ENCODE data around the gene GNAZ.

GNAZ gene

DNA sequence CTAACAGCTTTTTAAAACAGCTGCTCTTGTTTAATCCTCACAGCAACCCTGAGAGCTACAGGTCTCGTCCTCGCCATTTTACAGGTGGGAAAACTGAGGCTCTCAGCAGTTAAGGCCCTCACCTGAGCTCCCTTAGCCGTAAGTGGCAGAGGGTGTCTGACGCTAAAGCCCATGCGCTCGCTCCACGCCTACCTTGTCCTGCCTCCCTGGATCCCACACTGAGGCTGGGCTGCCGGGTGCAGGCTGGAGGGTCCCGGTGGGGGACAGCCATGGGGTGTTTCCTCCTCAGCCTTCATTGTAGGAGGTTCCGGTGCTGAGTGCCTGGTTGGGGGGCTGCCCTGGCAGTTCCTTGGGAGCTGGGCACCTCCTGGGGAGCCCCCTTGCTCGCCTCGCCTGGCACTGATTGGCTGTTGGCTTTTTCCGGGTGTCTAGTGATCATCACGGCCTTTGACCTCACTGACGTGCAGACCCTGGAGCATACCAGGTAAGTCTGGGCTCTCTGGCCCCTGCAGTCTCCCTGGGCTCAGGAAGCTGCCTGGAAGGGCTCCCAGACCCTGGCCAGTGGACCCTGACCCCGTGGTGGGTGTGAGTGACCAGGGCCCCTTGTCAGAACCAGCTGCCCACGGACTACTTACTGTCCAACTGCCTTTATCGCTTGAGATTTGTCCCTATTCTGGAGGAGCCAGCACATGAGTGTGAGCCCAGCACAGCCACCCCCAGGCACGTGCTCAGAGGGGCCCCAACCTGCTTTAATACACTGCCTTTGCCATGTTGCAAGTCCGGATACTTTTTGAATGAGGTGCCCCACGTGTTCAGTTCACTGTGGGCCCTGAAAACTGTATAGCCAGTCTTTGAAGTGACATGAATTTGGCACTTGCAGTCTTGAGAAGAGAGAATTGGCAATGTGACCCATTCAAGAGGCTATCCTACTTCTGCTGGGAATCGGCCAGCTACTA is 87.5 kb downstream of the GNAZ start:
- DNase-seq (ENCODE audit: low read depth, low spot score): no peak
- H3K4me3 ChIP-seq (ENCODE audit: low read length): no peak overlapping the region

DNA sequence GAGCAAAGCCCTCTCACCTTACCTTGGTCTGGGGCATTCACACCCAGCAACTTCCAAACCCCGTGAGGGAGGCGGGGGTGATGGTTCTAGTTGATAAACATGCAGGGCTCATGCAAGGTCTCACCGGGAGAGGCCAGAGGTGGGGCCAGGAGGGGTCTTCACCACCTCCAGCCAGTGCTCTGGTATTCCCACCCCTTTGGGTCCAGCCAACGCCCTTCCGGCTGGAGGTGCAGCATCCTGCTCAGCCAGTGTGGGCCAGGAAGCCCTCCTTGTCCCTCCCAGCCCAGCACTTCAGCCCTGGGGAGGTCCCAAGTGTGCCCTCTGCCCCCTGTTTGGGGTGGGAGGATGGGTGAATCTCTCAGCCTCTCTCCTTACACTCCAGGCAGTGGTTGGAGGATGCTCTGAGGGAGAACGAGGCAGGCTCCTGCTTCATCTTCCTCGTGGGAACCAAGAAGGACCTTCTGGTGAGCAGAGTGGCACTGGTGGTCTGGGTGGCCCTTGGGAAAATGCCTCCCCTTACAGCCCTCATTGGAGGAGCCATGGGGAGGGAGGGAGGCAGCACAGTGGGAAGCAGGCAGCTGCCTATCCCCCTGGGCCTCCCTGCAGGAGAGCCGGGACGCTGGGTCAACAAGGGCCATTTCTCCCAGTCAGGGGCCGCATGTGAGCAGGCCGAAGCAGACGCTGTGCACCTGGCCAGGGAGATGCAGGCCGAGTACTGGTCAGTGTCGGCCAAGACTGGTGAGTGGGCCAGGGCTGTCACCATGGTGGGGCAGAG is 88.4 kb downstream of the GNAZ start:
- H3K4me3 ChIP-seq (ENCODE audit: low read length): no peak overlapping the region
- no peak for DNase-seq (ENCODE audit: low read depth, low spot score)

DNA sequence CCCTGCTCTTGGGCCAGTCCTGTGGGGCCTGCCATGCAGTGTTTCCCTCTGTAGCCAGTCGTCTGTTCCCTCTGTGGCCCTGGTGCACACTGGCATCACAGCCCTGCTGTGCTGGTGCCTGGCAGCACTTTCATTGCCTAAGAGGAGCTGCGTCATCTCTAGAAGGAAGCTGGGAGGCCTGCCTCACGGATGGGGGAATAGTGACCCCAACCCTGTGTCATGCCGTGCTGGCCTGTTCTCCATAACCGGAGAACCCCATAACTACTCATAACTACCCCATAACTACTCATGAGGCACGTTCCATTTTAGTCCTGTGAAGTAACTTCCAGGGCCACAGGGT is 88.9 kb downstream of the GNAZ start:
- DNase-seq (ENCODE audit: low read depth, low spot score): no peak
- H3K4me3 ChIP-seq (ENCODE audit: low read length): no peak overlapping the region

DNA sequence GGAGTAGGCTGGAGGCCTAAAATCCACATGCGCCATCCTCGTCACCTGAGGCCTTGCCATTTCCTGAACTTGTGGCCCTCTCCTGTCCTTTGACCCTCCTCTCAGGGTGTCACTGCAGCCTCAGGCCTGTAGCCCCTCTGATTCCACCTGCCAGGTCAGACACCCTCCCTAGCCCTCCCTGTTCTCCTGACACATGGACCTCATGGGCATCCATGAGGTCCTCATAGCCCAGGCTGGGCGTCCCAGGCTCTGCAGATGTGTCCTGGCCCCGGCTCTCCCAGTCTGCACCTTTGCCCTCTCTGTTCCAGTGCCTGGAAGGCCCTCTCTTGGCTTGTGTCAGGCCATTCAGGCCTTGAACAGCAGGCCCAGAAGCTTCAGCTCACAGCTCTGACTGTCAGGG is 90.7 kb downstream of the GNAZ start:
- DNase-seq (ENCODE audit: low read depth, low spot score): no peak
- no peak overlapping the region for H3K4me3 ChIP-seq (ENCODE audit: low read length)

DNA sequence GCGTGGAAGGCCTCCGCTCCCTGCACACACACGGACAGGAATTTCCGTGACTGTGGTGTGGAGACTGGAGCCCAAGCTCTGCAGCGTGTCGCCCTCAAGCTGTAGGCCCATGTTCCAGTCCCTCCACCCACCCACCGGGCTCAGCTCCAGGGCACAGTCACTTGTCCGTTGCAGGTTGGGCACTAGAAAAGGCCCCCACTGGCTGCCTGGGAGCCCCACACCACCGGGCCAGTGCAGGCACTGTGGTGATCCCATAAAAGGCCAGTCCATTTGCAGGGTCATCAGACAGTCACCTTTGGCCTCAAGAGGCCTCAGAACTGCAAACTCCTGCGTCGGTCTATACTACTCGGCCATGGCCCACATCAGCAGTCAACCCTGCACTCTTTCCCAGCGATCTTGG is 91.3 kb downstream of the GNAZ start:
- no peak for DNase-seq (ENCODE audit: low read depth, low spot score)
- no peak overlapping the region for H3K4me3 ChIP-seq (ENCODE audit: low read length)

DNA sequence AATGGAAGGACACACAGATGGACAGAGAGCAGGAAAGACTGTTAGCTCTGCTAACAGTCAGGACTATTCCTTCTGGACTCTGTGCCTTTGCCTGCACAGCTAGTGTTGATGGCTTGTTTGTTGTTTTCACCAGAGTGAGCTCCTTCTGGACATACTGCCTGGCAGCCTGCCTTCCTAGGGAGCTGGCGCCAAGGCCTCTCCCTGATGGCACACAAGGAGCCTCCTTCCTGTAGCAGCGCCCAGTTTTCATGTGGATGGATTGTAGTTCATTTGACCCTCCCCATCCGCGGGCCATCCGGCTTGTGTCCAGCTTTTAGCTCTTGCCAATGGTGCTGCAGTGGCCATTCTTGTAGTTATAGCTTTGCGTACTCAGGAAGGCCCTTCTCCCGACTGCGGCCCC is 93.3 kb downstream of the GNAZ start:
- no peak overlapping the region for H3K4me3 ChIP-seq (ENCODE audit: low read length)
- DNase-seq (ENCODE audit: low read depth, low spot score): no peak

DNA sequence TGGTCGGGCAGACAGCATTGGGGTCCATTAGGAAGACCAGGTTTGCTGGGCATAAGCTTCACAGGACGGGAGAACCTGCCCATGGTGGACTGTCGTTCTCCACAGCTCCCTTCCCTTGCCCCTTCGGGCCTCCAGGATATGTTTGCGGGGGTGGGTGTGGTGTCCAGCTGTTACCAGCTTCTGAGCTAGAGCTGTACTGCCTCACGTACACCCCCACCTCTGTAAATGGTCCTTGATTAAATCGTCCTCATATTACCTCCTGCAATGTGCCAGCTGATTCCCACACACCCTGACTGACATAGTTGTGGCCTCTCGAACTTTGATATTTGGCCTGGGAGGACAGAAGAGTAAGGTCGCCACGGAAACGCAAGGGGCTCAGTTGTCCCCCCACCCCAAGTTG is 93.8 kb downstream of the GNAZ start:
- no peak for DNase-seq (ENCODE audit: low read depth, low spot score)
- H3K4me3 ChIP-seq (ENCODE audit: low read length): no peak overlapping the region

DNA sequence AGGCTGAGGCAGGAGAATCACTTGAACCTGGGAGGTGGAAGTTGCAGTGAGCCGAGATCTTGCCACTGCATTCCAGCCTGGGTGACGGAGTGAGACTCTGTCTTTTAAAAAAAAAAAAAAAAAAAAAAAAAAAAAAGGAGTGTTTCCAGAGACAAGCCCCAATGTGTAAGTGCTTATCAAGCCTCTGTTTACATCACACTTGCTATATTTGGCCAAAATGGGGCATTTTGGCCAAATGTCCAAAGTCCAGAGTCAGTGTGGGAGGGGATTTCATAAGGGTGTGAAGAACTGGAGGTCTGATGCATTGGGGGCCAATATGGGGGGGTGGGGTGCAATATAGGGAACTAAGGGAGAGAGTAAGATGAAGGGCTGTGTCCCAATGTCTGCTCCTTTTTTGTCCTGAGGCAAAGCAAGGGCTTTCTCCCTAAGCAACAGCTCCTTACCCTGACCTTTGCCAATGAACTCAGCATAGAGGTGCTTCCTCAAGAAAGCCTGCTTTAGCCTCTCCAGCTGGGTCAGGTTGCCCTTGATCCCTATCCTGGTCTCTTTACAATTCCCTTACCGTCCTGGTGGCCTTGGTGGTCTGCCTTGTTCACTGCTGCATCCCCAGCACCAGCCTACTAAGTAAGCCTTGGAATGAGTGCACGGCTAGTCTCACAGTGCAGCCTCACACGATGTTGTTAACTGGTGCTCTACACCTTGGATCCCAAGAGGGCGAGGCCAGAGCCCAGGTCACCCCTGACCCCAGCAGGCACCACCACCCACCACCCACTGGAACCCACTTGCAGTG is 95.9 kb downstream of the GNAZ start:
- DNase-seq (ENCODE audit: low read depth, low spot score): no peak

DNA sequence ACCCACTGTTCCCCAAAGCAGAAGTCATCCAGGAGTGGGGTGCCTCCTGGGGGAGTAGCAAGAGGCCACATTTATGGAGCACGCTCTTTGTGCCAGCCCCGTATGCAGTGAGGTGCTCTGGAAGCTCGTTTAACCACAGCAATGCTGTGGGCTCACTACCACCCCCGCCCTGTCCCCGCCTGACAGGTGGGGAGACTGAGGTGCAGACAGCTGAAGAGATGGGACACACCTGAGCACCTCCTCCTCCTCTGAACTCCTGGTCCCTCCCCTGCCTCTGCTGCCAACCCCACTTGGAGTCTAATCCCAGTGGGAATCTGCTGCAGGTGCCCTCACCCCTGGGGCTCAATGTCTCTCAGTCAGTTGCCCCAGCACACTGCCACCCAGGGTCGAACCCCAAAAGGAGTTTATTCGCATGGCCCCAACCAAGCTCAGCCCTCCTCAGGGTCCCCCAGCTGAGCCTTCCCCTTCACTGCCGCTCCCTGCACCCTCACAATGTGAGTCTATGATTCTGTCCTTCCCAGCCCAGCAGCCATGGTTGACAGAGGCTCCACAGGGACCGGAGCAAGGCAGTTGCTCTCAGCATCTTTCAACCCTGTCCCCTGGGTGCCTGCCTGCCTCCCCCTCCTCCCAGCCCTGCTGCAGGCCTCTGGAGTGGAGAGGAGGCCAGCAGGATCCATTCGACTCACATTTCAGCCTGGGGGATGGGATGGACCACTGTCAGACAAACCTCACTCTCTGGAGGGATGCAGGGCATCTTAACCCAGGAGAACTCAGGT is 96.7 kb downstream of the GNAZ start:
- no peak for DNase-seq (ENCODE audit: low read depth, low spot score)
- no peak overlapping the region for H3K4me3 ChIP-seq (ENCODE audit: low read length)

More for the DNA sequence above, 95.9 kb downstream of the GNAZ start:
- H3K4me3 ChIP-seq (ENCODE audit: low read length): no peak overlapping the region

DNA sequence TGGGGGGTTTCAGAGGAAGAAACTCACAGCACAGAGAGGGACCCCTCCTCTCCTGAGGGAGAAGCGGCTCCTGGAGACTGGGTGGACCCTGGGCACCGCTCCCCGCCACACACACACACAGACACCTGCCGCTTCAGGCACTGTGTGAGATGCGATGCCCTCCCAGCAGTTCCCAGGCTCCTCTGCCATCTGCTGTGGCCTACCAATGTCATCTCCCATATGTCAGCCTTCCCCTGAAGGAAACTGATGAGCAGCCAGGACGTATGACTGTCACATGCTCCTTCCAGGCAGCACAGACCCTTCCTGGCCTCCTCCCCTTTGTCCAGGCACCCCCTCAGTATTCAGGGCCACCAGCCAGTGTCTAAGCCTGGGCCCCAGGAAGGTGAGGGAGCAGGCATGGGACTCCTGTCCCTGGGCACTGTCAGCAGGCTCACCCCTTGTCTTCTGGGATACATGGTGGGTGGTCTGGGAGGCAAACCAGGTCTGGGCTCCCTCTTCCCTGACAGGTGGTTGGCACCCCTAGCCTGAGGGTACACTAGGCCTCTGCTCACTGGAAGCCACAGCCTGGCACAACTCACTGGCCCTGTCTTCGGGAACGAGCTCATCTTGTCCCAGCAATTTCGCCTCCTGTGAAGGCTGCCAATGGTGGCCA is 98.2 kb downstream of the GNAZ start:
- H3K4me3 ChIP-seq (ENCODE audit: low read length): no peak overlapping the region
- DNase-seq (ENCODE audit: low read depth, low spot score): no peak

DNA sequence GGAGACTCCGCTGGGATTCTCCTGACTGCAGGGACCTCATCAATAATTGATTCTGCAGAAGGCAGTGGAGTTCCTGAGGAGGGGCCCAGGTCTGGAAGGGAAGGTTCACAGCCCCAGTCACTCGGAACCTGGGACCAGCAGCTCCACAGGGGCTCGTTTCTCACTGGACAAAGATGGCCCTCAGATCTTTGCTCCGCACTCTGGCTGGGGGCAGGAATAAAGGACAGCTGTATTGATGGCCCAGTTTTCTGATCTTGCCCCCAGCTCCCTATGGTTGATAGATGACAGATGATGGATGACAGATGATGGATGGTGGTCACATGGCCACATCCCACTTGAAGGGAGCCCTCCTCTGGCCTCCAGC is 98.7 kb downstream of the GNAZ start:
- no peak for DNase-seq (ENCODE audit: low read depth, low spot score)
- H3K4me3 ChIP-seq (ENCODE audit: low read length): no peak overlapping the region
